HEK293 (cell line): Measurements from ENCODE around the gene C13orf42.
A peak's percentile ranks its signal among the peaks of the same experiment; 100 is the strongest.

Experiments used
- CTCF ChIA-PET: fragments of 350-600 bp; formaldehyde crosslinking; extraction: SDS; loops from one replicate; lab custom pipeline; 2021; ENCODE audit warnings: antibody characterized with exemption; lab: Yijun Ruan, JAX
- POLR2A ChIA-PET: fragments of 300-600 bp; formaldehyde crosslinking; extraction: SDS; loops from one replicate; lab custom pipeline; 2020; ENCODE audit warnings: antibody characterized with exemption, inconsistent platforms; lab: Yijun Ruan, JAX
- H3K27ac ChIP-seq: fragments of 200-500 bp; sonication (Bioruptor generic); 2 replicates; pipeline ENCODE4 v1.5.1; 2014; ENCODE audit warnings: low read depth, low read length, control low read depth, inconsistent platforms; ENCODE audit errors: extremely low read depth
- H3K36me3 ChIP-seq, 2 experiments: fragments of 200-500 bp in 1 of 2; sonication (Bioruptor generic) in 1 of 2; 1 replicate in 1 of 2; 2 replicates in 1 of 2; pipeline ENCODE4 v1.5.1; 2014 to 2017; ENCODE audit warnings: inconsistent platforms in 2 of 2, low read length in 2 of 2; ENCODE audit not compliant: control insufficient read depth in 2 of 2, insufficient read depth in 1 of 2
- H3K4me1 ChIP-seq: fragments of 200-500 bp; sonication (Bioruptor generic); 2 replicates; pipeline ENCODE4 v1.5.1; 2014; ENCODE audit warnings: mild to moderate bottlenecking, low read length, inconsistent platforms; ENCODE audit not compliant: control insufficient read depth, insufficient read depth
- H3K4me3 ChIP-seq: 2 replicates; pipeline ENCODE4 v1.5.1; 2011; ENCODE audit warnings: low read depth, mild to moderate bottlenecking, control low read depth, low read length, moderate library complexity
- H3K9me3 ChIP-seq: fragments of 200-500 bp; sonication (Bioruptor generic); 2 replicates; pipeline ENCODE4 v1.5.1; 2014; ENCODE audit warnings: low read depth, low read length, inconsistent platforms; ENCODE audit not compliant: control insufficient read depth, insufficient read depth
- BCL11A ChIP-seq: fragments of 450-650 bp; formaldehyde crosslinking; IDR thresholded peaks from 2 replicates; pipeline ENCODE4 v1.5.1; 2016; ENCODE audit warnings: low read depth, missing biosample characterization, missing genetic modification characterization
- SCRT2 ChIP-seq: fragments of 450-650 bp; formaldehyde crosslinking; IDR thresholded peaks from 2 replicates; pipeline ENCODE4 v1.5.1; 2016; ENCODE audit warnings: missing biosample characterization, missing genetic modification characterization
- ZBTB1 ChIP-seq: fragments of 450-650 bp; formaldehyde crosslinking; IDR thresholded peaks from 2 replicates; pipeline ENCODE4 v1.5.1; 2016; ENCODE audit warnings: missing biosample characterization, missing genetic modification characterization
- ZBTB49 ChIP-seq: fragments of 450-650 bp; formaldehyde crosslinking; IDR thresholded peaks from 2 replicates; pipeline ENCODE4 v1.5.1; 2016; ENCODE audit warnings: missing biosample characterization, missing genetic modification characterization, low read depth
- ZIC2 ChIP-seq: fragments of 450-650 bp; formaldehyde crosslinking; IDR thresholded peaks from 2 replicates; pipeline ENCODE4 v1.5.1; 2016; ENCODE audit warnings: missing biosample characterization, missing genetic modification characterization
- ZNF138 ChIP-seq: fragments of 450-650 bp; formaldehyde crosslinking; IDR thresholded peaks from 2 replicates; pipeline ENCODE4 v1.5.1; 2016; ENCODE audit warnings: missing biosample characterization, missing genetic modification characterization, borderline replicate concordance
- ZNF362 ChIP-seq: fragments of 450-650 bp; formaldehyde crosslinking; IDR thresholded peaks from 2 replicates; pipeline ENCODE4 v1.5.1; 2016; ENCODE audit warnings: missing biosample characterization, missing genetic modification characterization
- ZNF423 ChIP-seq: fragments of 450-650 bp; formaldehyde crosslinking; IDR thresholded peaks from 2 replicates; pipeline ENCODE4 v1.5.1; 2016; ENCODE audit warnings: missing biosample characterization, missing genetic modification characterization
- ZNF518A ChIP-seq: fragments of 450-650 bp; formaldehyde crosslinking; conservative IDR thresholded peaks from 2 replicates; pipeline ENCODE4 v1.5.1; 2016; ENCODE audit warnings: low read depth, missing biosample characterization, missing genetic modification characterization
- ZNF600 ChIP-seq: fragments of 450-650 bp; formaldehyde crosslinking; IDR thresholded peaks from 2 replicates; pipeline ENCODE4 v1.5.1; 2016; ENCODE audit warnings: missing biosample characterization, missing genetic modification characterization
- ZNF626 ChIP-seq: fragments of 450-650 bp; sonication (Bioruptor Pico); formaldehyde crosslinking; IDR thresholded peaks from 2 replicates; pipeline ENCODE4 v1.5.1; 2018; ENCODE audit warnings: missing biosample characterization, missing genetic modification characterization, inconsistent platforms
- ZNF629 ChIP-seq: fragments of 450-650 bp; formaldehyde crosslinking; IDR thresholded peaks from 2 replicates; pipeline ENCODE4 v1.5.1; 2017; ENCODE audit warnings: missing biosample characterization, missing genetic modification characterization
- ZNF677 ChIP-seq: fragments of 450-650 bp; IDR thresholded peaks from 2 replicates; pipeline ENCODE4 v1.5.0; 2018; ENCODE audit warnings: missing biosample characterization, mild to moderate bottlenecking, missing genetic modification characterization, moderate library complexity

C13orf42 gene

GRCh38 chr13:51154029-51154555 lies 43.0 kb upstream of the C13orf42 start:
- no peak for TF ChIP-seq ZNF362
- no peak for TF ChIP-seq ZBTB1
- no peak for TF ChIP-seq ZNF518A (tag by site-specific recombination)
- TF ChIP-seq ZNF626 (tag by site-specific recombination) = no peak
- TF ChIP-seq ZIC2 (tag by site-specific recombination) = no peak
- no peak for TF ChIP-seq BCL11A (tag by site-specific recombination)
- TF ChIP-seq ZNF138 (tag by site-specific recombination) = no peak
- H3K4me1 ChIP-seq = no peaks in the 10 kb centered on the region
- no peaks in the 10 kb centered on the region for H3K36me3 ChIP-seq
- POLR2A ChIA-PET = no interaction called here
- no peak overlapping the region for H3K4me3 ChIP-seq
- H3K9me3 ChIP-seq = no peaks in the 10 kb centered on the region
- CTCF ChIA-PET = interaction anchor here (0.7 to 1.6 kb wide), 2 partner anchors 29 to 96 kb away, joined by 3 to 4 read pairs; no protein-coding TSS in a partner anchor
- no peak overlapping the region for H3K27ac ChIP-seq

GRCh38 chr13:51153527-51153926 lies 42.5 kb upstream of the C13orf42 start:
- TF ChIP-seq ZBTB49 (tag by site-specific recombination) = no peak
- TF ChIP-seq ZNF362 = peak; percentile 38; the same call in 1 of the 2 replicates
- H3K36me3 ChIP-seq = no peaks in the 10 kb centered on the region
- no peak overlapping the region for H3K4me3 ChIP-seq
- no peaks in the 10 kb centered on the region for H3K9me3 ChIP-seq
- CTCF ChIA-PET = interaction anchor here (1.6 kb wide), 1 partner anchor 28 kb away, joined by 4 read pairs; no protein-coding TSS in a partner anchor
- POLR2A ChIA-PET = no interaction called here
- H3K4me1 ChIP-seq = no peaks in the 10 kb centered on the region
- no peak overlapping the region for H3K27ac ChIP-seq

GRCh38 chr13:51152701-51153100 lies 41.6 kb upstream of the C13orf42 start:
- TF ChIP-seq ZNF677 (tag by site-specific recombination) (no peak), SCRT2 (0 out of 2 replicates have a peak, but pooled peaks have one; percentile 44), ZNF629 (tag by site-specific recombination) (peak; percentile 44; the same call in 1 of the 2 replicates), ZNF423 (peak; percentile 44; the same call in 1 of the 2 replicates), ZIC2 (tag by site-specific recombination) (peak; percentile 82), ZNF600 (peak; percentile 75; the same call in 1 of the 2 replicates)
- no peaks in the 10 kb centered on the region for H3K4me1 ChIP-seq
- no peak overlapping the region for H3K27ac ChIP-seq
- no peak overlapping the region for H3K4me3 ChIP-seq
- no peaks in the 10 kb centered on the region for H3K9me3 ChIP-seq
- no peaks in the 10 kb centered on the region for H3K36me3 ChIP-seq
- POLR2A ChIA-PET = interaction anchor here (0.7 kb wide), 1 partner anchor 71 kb away, joined by 3 read pairs; no protein-coding TSS in a partner anchor
- CTCF ChIA-PET = interaction anchor here (0.9 to 1.6 kb wide), 3 partner anchors 28 to 645 kb away, joined by 3 to 5 read pairs (median 4); no protein-coding TSS in a partner anchor
